KOPT-K1 (cell line): ENCODE measurements around the gene FAM13B.

Experiments used
- H3K27ac ChIP-seq: fragments of 200-600 bp; sonication (generic); 2 replicates; pipeline ENCODE4 v1.5.1; 2016; ENCODE audit warnings: antibody characterized with exemption, mild to moderate bottlenecking, low read depth, low read length; ENCODE audit not compliant: poor library complexity, severe bottlenecking
- H3K36me3 ChIP-seq: fragments of 200-600 bp; sonication (generic); 2 replicates; pipeline ENCODE4 v1.5.1; 2017; ENCODE audit warnings: antibody characterized with exemption, mild to moderate bottlenecking, low read length, moderate library complexity; ENCODE audit not compliant: insufficient read depth
- H3K9me3 ChIP-seq: fragments of 200-600 bp; sonication (generic); 2 replicates; pipeline ENCODE4 v1.5.1; 2017; ENCODE audit warnings: antibody characterized with exemption, low read length, mild to moderate bottlenecking; ENCODE audit not compliant: insufficient read depth, poor library complexity, severe bottlenecking

Gene FAM13B

DNA sequence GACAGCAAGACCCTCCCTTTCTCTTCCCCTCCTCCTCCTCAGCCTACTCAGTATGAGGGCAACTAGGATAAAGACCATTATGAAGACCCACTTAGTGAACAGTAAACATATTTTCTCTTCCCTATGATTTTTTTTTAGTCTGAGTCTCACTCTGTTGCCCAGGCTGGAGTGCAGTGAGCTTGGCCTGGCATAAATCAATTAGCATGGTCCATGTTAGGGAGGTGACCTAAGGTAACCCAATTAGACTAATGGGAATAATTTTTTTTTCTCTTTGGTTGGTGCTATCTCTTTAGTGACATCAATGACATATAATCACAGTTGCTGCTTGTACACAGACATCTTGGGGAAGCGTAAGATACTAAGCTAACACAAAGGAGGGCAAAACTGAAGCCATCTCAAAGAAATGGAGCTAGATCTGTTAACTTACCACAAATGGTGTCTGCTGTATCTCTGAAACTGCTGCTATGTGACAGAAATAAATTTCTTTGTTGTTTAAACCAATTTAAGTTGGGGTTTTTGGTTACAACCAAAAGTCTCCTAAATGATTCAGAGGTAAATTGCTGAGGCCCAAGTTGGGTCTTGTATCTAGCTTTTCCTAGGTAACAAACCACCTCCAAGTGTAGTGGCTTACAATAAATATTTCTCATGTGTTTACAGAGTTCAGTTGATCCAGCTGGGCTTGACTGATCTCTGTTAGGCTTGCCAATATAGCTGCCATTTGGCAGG is 130.3 kb downstream of the FAM13B start:
- no peak overlapping the region for H3K27ac ChIP-seq
- H3K36me3 ChIP-seq, result no peaks in the 10 kb centered on the region
- no peaks in the 10 kb centered on the region for H3K9me3 ChIP-seq

DNA sequence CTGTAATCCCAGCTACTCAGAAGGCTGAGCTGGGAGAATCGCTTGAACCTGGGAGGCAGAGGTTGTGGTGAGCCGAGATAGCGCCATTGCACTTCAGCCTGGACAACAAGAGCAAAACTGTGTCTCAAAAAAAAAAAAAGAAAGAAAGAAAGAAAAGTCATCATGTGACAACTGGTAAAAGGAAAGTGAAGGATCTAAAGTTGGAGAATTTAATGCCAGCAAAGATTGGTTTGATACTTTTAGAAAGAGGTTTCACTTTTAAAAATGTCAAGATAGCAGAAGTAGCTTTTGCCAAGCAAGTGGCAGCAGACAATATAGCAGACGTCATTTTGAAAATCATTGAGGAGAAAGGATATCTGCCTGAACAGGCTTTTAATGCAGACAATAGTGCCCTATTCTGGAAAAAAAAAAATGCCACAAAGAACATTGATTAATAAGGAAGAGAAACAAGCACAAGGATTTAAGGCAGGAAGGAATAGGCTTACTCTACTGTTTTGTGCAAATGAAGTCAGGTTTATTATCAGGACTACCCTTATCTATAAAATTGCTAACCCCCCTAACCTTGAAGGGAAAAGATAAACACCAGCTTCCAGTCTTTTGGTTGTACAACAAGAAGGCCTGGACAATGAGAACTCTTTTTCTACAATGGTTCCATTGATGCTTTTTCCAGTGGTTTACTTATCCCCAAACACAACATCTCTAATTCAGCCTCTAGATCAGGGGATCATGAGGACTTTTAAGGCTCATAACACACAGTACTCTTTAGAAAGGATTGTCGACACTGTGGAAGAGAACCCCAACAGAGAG is 131.7 kb downstream of the FAM13B start:
- Histone ChIP-seq H3K27ac (no peak overlapping the region), H3K9me3 (no peaks in the 10 kb centered on the region)

DNA sequence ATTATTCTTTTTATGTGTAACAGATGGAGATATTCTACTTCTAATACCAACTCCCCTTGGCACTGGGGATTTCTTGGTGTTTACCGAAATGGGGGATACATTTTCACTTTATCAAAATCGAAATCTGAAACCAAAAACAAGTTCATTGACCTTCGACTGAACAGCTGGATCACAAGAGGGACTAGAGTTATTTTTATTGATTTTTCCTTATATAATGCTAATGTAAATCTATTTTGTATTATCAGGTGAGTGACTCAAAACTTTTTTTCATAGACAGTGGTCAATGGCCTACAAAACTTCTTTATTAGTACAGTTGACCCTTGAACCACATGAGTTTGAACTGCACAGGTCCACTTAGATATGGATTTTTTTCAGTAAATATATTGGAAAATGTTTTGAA is 133.4 kb downstream of the FAM13B start:
- no peaks in the 10 kb centered on the region for H3K36me3 ChIP-seq
- no peaks in the 10 kb centered on the region for H3K9me3 ChIP-seq
- no peak overlapping the region for H3K27ac ChIP-seq

More for the DNA sequence above, 131.7 kb downstream of the FAM13B start:
- no peaks in the 10 kb centered on the region for H3K36me3 ChIP-seq

DNA sequence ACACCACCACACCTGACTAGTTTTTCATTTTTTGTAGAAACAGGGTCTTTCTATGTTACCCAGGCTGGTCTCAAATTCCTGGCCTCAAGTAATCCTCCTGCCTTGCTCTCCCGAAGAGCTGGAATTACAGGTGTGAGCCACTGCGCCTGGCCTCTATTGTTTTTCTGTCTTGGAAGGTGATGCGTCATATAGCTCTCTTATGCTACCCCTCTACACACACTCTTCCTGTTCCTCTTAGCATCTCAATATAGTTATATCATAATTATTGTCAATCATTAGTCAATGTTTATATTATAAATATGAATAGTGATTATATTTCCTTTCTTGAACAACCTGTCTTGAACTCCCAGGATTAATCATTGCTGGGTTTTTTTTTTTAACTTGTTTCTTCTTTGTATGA is 136.3 kb downstream of the FAM13B start:
- no peak overlapping the region for H3K27ac ChIP-seq
- no peaks in the 10 kb centered on the region for H3K36me3 ChIP-seq
- H3K9me3 ChIP-seq, result no peaks in the 10 kb centered on the region

GRCh38 chr5:137894586-137894985 is 138.3 kb downstream of the FAM13B start:
- Histone ChIP-seq H3K9me3 (no peaks in the 10 kb centered on the region), H3K27ac (no peak overlapping the region), H3K36me3 (no peaks in the 10 kb centered on the region)

DNA sequence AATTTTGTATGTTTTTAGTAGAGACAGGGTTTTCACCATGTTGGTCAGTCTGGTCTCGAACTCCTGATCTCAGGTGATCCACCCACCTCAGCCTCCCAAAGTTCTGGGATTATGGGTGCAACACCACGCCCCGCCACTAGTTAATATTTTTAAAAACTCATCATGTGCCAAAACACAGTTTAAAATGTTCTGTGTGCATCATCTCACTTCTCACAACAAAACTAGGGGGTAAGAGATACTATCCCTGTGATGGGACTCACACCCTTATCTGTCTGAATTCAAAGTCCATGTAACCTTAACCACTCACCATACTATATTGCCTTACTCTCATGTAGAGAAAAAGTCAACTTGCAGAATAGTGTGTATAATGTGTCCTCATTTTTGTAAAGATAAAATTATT is 141.0 kb downstream of the FAM13B start:
- Histone ChIP-seq H3K9me3 (no peaks in the 10 kb centered on the region), H3K27ac (no peak overlapping the region), H3K36me3 (no peaks in the 10 kb centered on the region)

GRCh38 chr5:137890845-137891244 is 142.0 kb downstream of the FAM13B start:
- Histone ChIP-seq H3K9me3 (no peaks in the 10 kb centered on the region), H3K27ac (no peak overlapping the region), H3K36me3 (no peaks in the 10 kb centered on the region)

- H3K27ac ChIP-seq, result peak within 1 kb of the TSS; percentile 86
- no peaks in the 10 kb centered on the region for H3K36me3 ChIP-seq
- no peaks in the 10 kb centered on the region for H3K9me3 ChIP-seq
These were observed 143.8 kb downstream of the FAM13B start, which contains the start of gene PKD2L2 for GRCh38 chr5:137888863-137889759. Gene PKD2L2 (plus strand): TSS chr5:137889457. CDS start chr5:137889492, 35 bp downstream.

- Histone ChIP-seq H3K9me3 (no peaks in the 10 kb centered on the region), H3K36me3 (0 out of 2 replicates have a peak, but pooled peaks cover under 1% of the 10 kb centered on the region), H3K27ac (peak overlapping the region; percentile 86)
These were observed 144.4 kb downstream of the FAM13B start for GRCh38 chr5:137888466-137888862.
